AG09319 (cell line): ENCODE measurements around the gene PGGHG.

Source experiments
- DNase-seq: peaks from one replicate; pipeline ENCODE4 v3.0.0-alpha.2; 2010; ENCODE audit warnings: low read depth; ENCODE audit errors: extremely low read depth
- TF ChIP-seq, protein P1 (sequence below): IDR thresholded peaks from 2 replicates; pipeline ENCODE4 v1.5.1; 2011; ENCODE audit warnings: low read depth, mild to moderate bottlenecking, inconsistent platforms, low read length, moderate library complexity

The PGGHG gene

DNA sequence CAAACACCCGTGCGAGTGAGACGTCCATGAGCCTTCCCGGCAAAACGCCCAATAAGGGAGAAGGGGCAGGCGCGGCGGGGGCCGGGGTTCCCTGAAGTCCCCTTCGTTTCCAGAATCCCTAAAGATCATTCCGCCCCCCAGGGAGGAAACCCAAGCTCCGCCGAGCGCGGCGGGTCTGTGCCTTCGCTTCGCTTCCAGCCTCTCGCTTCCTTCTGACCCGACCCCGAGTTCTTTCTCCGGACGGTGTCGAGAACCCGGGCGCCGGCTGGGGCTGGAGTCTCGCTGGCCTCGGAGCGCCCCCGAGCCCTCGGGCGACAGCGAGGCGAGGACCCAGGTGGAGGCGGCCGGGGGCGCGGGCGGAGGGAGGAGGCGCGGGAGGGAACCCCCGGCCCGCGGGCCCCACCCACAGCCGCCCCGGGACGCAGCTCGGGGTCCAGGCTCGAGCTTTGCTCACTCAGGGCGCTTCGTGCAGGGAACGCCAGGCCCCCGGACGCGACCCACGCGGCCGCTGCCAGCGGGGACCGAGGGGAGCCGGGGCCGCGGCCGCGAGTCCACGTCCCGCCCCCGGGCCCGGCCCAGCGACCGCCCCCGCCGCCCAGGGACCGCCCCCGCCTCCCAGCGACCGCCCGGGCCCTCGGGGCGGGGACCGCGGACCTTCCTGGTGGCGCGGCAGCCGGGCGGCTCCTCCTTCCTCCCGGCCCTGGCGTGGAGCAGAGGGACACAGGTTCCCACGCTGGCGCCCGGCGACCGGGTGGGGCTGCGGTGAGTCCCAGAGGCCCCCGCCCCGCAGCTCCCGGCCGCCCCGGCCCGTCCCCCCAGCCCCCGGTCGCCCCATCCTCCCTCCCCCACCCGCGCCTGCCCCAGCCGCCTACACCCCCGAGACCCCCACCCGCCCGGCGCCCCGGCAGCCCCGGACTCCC, at the start of gene PGGHG:
Gene PGGHG, plus strand, starts transcription at position 649 of the 920 bp plus-strand sequence. CDS start 691 bp downstream, outside the sequence.
- no peak for DNase-seq
- TF ChIP-seq, protein P1, sequence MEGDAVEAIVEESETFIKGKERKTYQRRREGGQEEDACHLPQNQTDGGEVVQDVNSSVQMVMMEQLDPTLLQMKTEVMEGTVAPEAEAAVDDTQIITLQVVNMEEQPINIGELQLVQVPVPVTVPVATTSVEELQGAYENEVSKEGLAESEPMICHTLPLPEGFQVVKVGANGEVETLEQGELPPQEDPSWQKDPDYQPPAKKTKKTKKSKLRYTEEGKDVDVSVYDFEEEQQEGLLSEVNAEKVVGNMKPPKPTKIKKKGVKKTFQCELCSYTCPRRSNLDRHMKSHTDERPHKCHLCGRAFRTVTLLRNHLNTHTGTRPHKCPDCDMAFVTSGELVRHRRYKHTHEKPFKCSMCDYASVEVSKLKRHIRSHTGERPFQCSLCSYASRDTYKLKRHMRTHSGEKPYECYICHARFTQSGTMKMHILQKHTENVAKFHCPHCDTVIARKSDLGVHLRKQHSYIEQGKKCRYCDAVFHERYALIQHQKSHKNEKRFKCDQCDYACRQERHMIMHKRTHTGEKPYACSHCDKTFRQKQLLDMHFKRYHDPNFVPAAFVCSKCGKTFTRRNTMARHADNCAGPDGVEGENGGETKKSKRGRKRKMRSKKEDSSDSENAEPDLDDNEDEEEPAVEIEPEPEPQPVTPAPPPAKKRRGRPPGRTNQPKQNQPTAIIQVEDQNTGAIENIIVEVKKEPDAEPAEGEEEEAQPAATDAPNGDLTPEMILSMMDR: no peak

DNA sequence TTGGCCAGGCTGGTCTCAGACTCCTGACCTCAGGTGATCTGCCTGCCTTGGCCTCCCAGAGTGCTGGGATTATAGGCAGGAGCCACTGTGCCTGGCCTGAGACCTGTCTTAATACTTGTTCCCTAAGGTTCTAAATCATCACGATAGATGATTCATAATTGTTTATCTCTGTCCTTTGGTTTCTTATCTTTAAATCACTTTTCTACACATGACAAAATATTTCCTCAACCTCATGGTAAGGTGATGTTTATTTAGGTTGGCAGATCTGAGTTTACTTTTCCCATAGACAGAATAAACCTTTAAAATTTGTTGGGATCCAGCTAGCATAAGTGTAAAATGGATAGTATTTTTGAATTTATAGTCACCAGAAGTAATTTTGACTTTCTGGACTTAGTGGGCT, 48.6 kb upstream of the PGGHG start:
- no peak for DNase-seq

DNA sequence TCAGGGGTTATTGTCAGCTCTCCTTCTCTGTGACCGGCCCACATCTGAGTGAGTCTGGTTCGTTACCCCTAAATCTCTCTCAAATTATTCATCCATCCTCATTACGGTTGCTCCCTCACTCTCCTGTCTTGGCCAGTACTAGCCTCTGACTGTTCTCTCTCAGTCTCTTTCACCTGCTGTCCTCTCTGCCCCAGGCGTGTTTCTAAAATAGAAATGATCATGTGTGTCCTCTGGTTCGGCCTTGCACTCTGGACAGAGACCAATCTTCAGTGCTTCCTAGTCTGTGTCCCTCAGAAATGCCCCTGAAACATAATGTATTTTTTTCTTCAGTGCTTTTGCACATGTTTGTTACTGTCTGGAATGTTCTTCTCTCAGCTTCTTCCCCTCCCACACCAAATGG, 47.3 kb upstream of the PGGHG start:
- TF ChIP-seq, protein P1: no peak
- DNase-seq: no peak

More for the DNA sequence above, 48.6 kb upstream of the PGGHG start:
- TF ChIP-seq, protein P1: no peak

DNA sequence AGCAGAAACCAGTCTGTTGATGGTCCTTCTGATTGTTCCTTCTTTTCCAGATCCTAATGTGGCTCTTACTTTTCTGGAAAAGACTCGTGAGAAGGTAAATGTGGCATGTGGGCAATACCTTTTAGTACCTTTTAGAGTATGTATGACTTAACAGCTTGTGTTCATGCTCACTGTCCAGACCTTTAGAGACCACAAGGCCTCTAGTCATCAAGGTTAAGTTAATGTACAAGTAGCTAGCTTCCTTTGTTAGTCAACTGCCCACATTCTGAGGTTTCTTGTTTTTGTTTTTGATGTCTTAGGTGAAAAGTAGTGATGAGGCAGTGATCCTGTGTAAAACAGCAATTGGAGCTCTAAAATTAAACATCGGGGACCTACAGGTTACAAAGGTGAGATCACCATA, 44.5 kb upstream of the PGGHG start:
- DNase-seq: no peak
- TF ChIP-seq, protein P1: no peak

DNA sequence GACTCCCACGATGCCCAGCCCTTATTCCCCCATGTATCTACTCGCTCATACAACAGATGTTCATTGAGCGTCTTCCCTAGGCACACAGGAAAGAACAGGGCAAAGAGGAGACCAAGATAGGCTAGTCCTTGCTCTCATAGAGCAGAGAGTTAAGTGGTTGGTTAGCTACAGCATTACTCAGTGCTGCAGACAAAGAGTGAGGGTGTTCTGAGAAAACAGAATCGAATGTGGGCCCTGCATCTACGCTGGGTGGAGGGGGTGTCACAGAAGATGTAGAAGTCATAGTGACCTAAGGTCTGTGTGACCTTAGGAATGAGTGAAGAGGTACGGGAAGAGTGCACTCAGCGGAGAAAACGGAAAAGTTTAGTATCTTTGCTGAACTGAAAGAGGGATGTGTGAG, 39.9 kb upstream of the PGGHG start:
- DNase-seq: no peak
- TF ChIP-seq, protein P1: no peak

DNA sequence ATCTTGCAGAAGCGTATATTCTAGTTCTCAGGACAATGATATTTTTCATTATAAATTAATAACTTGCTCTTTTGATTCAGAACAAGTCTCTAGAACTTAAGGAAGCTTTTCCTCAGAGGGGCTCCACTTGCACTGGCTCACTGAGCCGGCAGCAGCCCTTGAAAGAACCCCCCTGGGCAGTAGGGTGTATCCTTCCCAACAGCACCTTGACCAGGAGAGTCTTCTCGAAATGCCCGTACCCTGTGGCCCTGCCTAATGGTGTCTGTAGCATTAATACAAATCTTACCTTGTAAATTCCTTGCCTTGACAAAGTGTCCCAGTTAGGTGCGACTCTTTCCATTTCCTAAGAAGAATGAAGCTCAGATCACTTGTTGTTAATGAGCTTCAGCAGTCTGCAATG, 38.7 kb upstream of the PGGHG start:
- TF ChIP-seq, protein P1: no peak

DNA sequence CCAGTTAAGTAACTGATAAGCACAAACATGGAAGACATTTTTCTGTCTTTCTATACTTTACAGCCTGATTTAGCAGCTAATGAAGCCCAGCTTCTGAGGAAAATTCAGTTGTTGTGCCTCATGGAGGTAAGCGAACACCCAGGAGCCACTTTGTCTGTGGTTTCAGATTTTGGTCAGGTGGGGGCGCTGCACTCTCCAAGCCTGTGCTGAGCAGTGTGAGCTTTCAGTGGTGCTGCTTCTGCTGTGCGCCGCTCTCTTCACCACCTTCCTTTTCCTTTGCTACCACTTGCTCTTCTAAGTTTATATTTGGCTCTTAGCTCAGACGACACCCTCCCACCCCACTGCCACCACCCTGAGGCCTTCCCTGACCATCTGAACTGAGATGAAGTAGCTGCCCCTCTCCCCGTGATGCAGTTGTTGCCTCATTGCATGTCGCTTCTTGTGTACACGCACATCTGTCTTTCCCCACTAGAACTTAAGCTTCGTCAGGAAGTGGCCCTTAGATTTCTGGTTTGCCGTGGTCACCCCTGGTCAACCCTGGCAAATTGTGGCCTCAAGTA, 38.1 kb upstream of the PGGHG start:
- DNase-seq: no peak
- TF ChIP-seq, protein P1: peak; percentile 61

More for the DNA sequence above, 38.7 kb upstream of the PGGHG start:
- no peak for DNase-seq
